Neural progenitor cell (in vitro differentiated cells): ENCODE results near the gene KDM2A. TPM values are rescaled to one million over a fixed set of nuclear protein-coding genes. Genes with fewer than 3 reads are reported as not detected.
A peak's percentile ranks its signal among the peaks of the same experiment; 100 is the strongest.

Experiments used
- DNase-seq: peaks from one replicate; pipeline ENCODE4 v3.0.0-alpha.2; 2016; ENCODE audit warnings: low spot score
- H2AFZ ChIP-seq: fragments of 200-600 bp; sonication (generic); replicated peaks from 2 replicates; pipeline ENCODE4 v1.6.1; 2016; ENCODE audit warnings: antibody characterized with exemption
- H3F3A ChIP-seq: fragments of 200-600 bp; sonication (generic); 2 replicates; pipeline ENCODE4 v1.6.1; 2016; ENCODE audit warnings: antibody characterized with exemption, low read depth
- H3K27ac ChIP-seq: fragments of 200-600 bp; sonication (generic); 2 replicates; pipeline ENCODE4 v1.5.1; 2016; ENCODE audit warnings: mild to moderate bottlenecking
- H3K27me3 ChIP-seq: fragments of 200-600 bp; sonication (generic); 2 replicates; pipeline ENCODE4 v1.6.1; 2016; ENCODE audit warnings: mild to moderate bottlenecking, moderate library complexity
- H3K36me3 ChIP-seq: fragments of 200-600 bp; sonication (generic); 2 replicates; pipeline ENCODE4 v1.5.1; 2016
- H3K4me1 ChIP-seq: fragments of 200-600 bp; sonication (generic); 2 replicates; pipeline ENCODE4 v1.6.1; 2016; ENCODE audit warnings: mixed run types
- H3K4me2 ChIP-seq: fragments of 200-600 bp; sonication (generic); 2 replicates; pipeline ENCODE4 v1.6.1; 2016
- H3K4me3 ChIP-seq: fragments of 200-600 bp; sonication (generic); 2 replicates; pipeline ENCODE4 v1.5.1; 2016
- H3K79me2 ChIP-seq: fragments of 200-600 bp; sonication (generic); 2 replicates; pipeline ENCODE4 v1.6.1; 2016; ENCODE audit warnings: low read depth
- H3K9ac ChIP-seq: fragments of 200-600 bp; sonication (generic); 2 replicates; pipeline ENCODE4 v1.6.1; 2016
- H3K9me3 ChIP-seq: fragments of 200-600 bp; sonication (generic); 2 replicates; pipeline ENCODE4 v1.5.1; 2016; ENCODE audit warnings: low read depth
- H4K20me1 ChIP-seq: fragments of 200-600 bp; sonication (generic); 2 replicates; pipeline ENCODE4 v1.6.1; 2016; ENCODE audit warnings: low read depth
- H3K27ac Mint-ChIP-seq: 3 replicates; pipeline ENCODE4 v1.8.0; 2021; ENCODE audit warnings: mixed read lengths
- H3K27me3 Mint-ChIP-seq: 2 replicates; pipeline ENCODE4 v1.8.0; 2022; ENCODE audit warnings: low read depth, mild to moderate bottlenecking, inconsistent platforms, moderate library complexity, mixed read lengths; ENCODE audit not compliant: insufficient read depth
- H3K36me3 Mint-ChIP-seq: 3 replicates; pipeline ENCODE4 v1.8.0; 2021; ENCODE audit warnings: mixed read lengths
- H3K4me1 Mint-ChIP-seq: 3 replicates; pipeline ENCODE4 v1.8.0; 2021; ENCODE audit warnings: mixed read lengths
- H3K4me3 Mint-ChIP-seq: 3 replicates; pipeline ENCODE4 v1.8.0; 2021; ENCODE audit warnings: mild to moderate bottlenecking, moderate library complexity, mixed read lengths
- H3K9me3 Mint-ChIP-seq: 3 replicates; pipeline ENCODE4 v1.8.0; 2020; ENCODE audit warnings: mixed read lengths
- CTCF ChIP-seq: fragments of 200-600 bp; sonication (generic); IDR thresholded peaks from 2 replicates; pipeline ENCODE4 v1.5.1; 2017; ENCODE audit warnings: antibody characterized with exemption, mild to moderate bottlenecking
- EZH2 ChIP-seq: fragments of 200-600 bp; sonication (generic); IDR thresholded peaks from 2 replicates; pipeline ENCODE4 v1.6.1; 2017; ENCODE audit warnings: antibody characterized with exemption, mild to moderate bottlenecking, moderate library complexity
- EZH2phosphoT487 ChIP-seq: fragments of 200-600 bp; sonication (generic); IDR thresholded peaks from 2 replicates; pipeline ENCODE4 v1.6.1; 2017; ENCODE audit warnings: antibody characterized with exemption
- total RNA-seq: library from RNA; depleted of rRNA; stranded (reverse); fragments of >200 nt; gene quantifications from 2 replicates; pipeline ENCODE4 v1.2.3, GENCODE V29; 2015; ENCODE audit warnings: low replicate concordance

Gene KDM2A
- total RNA-seq, 1 donor from 2014 or later = 49.5 TPM

- peak overlapping the region; percentile 37 for H3K4me2 ChIP-seq
These were observed 36.8 kb upstream of the KDM2A start for GRCh38 chr11:67082071-67082791.

GRCh38 chr11:67083786-67084366 is 35.2 kb upstream of the KDM2A start:
- H3K27ac ChIP-seq = no peak overlapping the region
- H4K20me1 ChIP-seq = no peaks in the 10 kb centered on the region
- DNase-seq = no peak
- no peak overlapping the region for H3K4me3 ChIP-seq
- no peaks in the 10 kb centered on the region for H3K27me3 ChIP-seq
- H3K9me3 ChIP-seq = no peaks in the 10 kb centered on the region
- H3K4me1 Mint-ChIP-seq = peaks cover 12% of the 10 kb centered on the region
- H3K36me3 Mint-ChIP-seq = no peaks in the 10 kb centered on the region
- H3K4me1 ChIP-seq = no peaks in the 10 kb centered on the region
- H3K79me2 ChIP-seq = no peaks in the 10 kb centered on the region
- peaks cover 2% of the 10 kb centered on the region for H3K9me3 Mint-ChIP-seq
- H3K27ac Mint-ChIP-seq = no peak overlapping the region
- TF ChIP-seq EZH2 (no peak), CTCF (no peak), EZH2phosphoT487 (no peak)
- H3K27me3 Mint-ChIP-seq = peaks cover 7% of the 10 kb centered on the region
- H3K9ac ChIP-seq = no peak overlapping the region
- H3F3A ChIP-seq = peaks cover 3% of the 10 kb centered on the region
- H3K36me3 ChIP-seq = no peaks in the 10 kb centered on the region
- no peak overlapping the region for H3K4me2 ChIP-seq
- H2AFZ ChIP-seq = no peak overlapping the region
- no peak overlapping the region for H3K4me3 Mint-ChIP-seq

More at GRCh38 chr11:67082071-67082791, 36.8 kb upstream of the KDM2A start:
- H3K9me3 ChIP-seq = no peaks in the 10 kb centered on the region
- DNase-seq = peak; percentile 45
- Mint-ChIP-seq H3K4me3 (peak overlapping the region; percentile 63), H3K4me1 (peaks cover 17% of the 10 kb centered on the region), H3K27me3 (peaks cover 6% of the 10 kb centered on the region), H3K27ac (peak overlapping the region; percentile 81), H3K36me3 (no peaks in the 10 kb centered on the region), H3K9me3 (peaks cover 2% of the 10 kb centered on the region)
- no peak overlapping the region for H3K9ac ChIP-seq
- peaks cover 3% of the 10 kb centered on the region for H3F3A ChIP-seq
- H3K27me3 ChIP-seq = no peaks in the 10 kb centered on the region
- peak overlapping the region; percentile 69 for H2AFZ ChIP-seq
- peaks cover 3% of the 10 kb centered on the region for H3K4me1 ChIP-seq
- H3K36me3 ChIP-seq = no peaks in the 10 kb centered on the region
- no peak for TF ChIP-seq CTCF
- no peak for TF ChIP-seq EZH2
- TF ChIP-seq EZH2phosphoT487 = no peak
- H3K27ac ChIP-seq = no peak overlapping the region
- no peaks in the 10 kb centered on the region for H3K79me2 ChIP-seq
- no peaks in the 10 kb centered on the region for H4K20me1 ChIP-seq
- no peak overlapping the region for H3K4me3 ChIP-seq

GRCh38 chr11:67085617-67086016 is 33.4 kb upstream of the KDM2A start:
- Histone ChIP-seq H3F3A (peaks cover 3% of the 10 kb centered on the region), H4K20me1 (no peaks in the 10 kb centered on the region), H3K79me2 (no peaks in the 10 kb centered on the region), H3K4me3 (no peak overlapping the region), H3K27ac (no peak overlapping the region), H3K27me3 (no peaks in the 10 kb centered on the region), H3K9ac (no peak overlapping the region), H2AFZ (no peak overlapping the region), H3K36me3 (no peaks in the 10 kb centered on the region), H3K4me2 (no peak overlapping the region), H3K9me3 (no peaks in the 10 kb centered on the region), H3K4me1 (no peaks in the 10 kb centered on the region)
- no peak for TF ChIP-seq CTCF
- TF ChIP-seq EZH2phosphoT487 = no peak
- no peak for TF ChIP-seq EZH2
- Mint-ChIP-seq H3K4me3 (no peak overlapping the region), H3K4me1 (peaks cover 9% of the 10 kb centered on the region), H3K9me3 (peaks cover 2% of the 10 kb centered on the region), H3K36me3 (no peaks in the 10 kb centered on the region), H3K27ac (no peak overlapping the region), H3K27me3 (peaks cover 5% of the 10 kb centered on the region)
- no peak for DNase-seq
